NB4 (cell line): ENCODE data around the gene CUX1.

ENCODE experiments used
- MYC ChIP-seq: IDR thresholded peaks from 2 replicates; pipeline ENCODE4 v1.6.1; 2011; ENCODE audit warnings: low read depth, low read length
- POLR2A ChIP-seq: IDR thresholded peaks from 2 replicates; pipeline ENCODE4 v1.6.1; 2011; ENCODE audit warnings: mild to moderate bottlenecking; ENCODE audit not compliant: insufficient read length; ENCODE audit errors: extremely low read depth
- TF ChIP-seq, protein P1 (sequence below): IDR thresholded peaks from one replicate; pipeline ENCODE4 v1.5.1; 2012; ENCODE audit warnings: low read depth, low read length
- TF ChIP-seq, protein P2 (sequence below): IDR thresholded peaks from 2 replicates; pipeline ENCODE4 v1.6.1; 2011; ENCODE audit warnings: low read depth, low read length

DNA sequence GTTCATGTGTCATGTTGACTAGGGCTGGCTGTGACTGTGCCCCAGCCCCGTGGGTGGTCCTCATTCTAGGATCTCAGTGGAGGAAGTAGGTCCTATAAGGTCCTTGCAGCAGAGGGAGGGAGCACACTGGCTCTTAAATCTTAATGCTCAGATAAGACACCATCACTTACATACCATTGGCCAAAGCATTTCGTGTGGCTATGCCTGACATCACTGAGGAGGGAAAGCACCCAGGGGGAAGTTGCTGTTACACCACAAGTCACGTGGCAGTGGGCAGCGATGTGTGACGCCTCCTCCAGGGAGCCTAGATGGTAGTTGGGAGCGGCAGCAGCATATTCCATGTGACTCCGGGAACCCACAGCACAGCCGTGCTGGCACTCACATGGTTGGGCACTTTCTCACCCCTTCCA lies 244.6 kb downstream of the CUX1 start:
- TF ChIP-seq, protein P1, sequence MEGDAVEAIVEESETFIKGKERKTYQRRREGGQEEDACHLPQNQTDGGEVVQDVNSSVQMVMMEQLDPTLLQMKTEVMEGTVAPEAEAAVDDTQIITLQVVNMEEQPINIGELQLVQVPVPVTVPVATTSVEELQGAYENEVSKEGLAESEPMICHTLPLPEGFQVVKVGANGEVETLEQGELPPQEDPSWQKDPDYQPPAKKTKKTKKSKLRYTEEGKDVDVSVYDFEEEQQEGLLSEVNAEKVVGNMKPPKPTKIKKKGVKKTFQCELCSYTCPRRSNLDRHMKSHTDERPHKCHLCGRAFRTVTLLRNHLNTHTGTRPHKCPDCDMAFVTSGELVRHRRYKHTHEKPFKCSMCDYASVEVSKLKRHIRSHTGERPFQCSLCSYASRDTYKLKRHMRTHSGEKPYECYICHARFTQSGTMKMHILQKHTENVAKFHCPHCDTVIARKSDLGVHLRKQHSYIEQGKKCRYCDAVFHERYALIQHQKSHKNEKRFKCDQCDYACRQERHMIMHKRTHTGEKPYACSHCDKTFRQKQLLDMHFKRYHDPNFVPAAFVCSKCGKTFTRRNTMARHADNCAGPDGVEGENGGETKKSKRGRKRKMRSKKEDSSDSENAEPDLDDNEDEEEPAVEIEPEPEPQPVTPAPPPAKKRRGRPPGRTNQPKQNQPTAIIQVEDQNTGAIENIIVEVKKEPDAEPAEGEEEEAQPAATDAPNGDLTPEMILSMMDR, result no peak
- TF ChIP-seq POLR2A (no peak), MYC (no peak)
- TF ChIP-seq, protein P2, sequence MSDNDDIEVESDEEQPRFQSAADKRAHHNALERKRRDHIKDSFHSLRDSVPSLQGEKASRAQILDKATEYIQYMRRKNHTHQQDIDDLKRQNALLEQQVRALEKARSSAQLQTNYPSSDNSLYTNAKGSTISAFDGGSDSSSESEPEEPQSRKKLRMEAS, result no peak
